ENCODE measurements around the gene S1PR5.

- TF ChIP-seq CTCF (conservative IDR thresholded peaks at IDR 0.05; ENCODE audit: low read depth in 2 of 2) (no peak; a peak in 1 of 4 replicates), POLR2AphosphoS5 (IDR thresholded peaks at IDR 0.05; ENCODE audit: low read depth) (no peak), EZH2 (IDR thresholded peaks at IDR 0.05; ENCODE audit: low read depth, unreplicated experiment) (no peak), EZH2phosphoT487 (IDR thresholded peaks at IDR 0.05; ENCODE audit: unreplicated experiment) (no peak), REST (IDR thresholded peaks at IDR 0.05; ENCODE audit: unreplicated experiment) (no peak), JUNB (IDR thresholded peaks at IDR 0.05; ENCODE audit: unreplicated experiment) (no peak), CREB1 (CRISPR knock-in tag; IDR thresholded peaks at IDR 0.05; ENCODE audit: low read depth) (no peak), ZNF331 (CRISPR knock-in tag; IDR thresholded peaks at IDR 0.05; ENCODE audit: low read depth) (no peak)
These were observed 38.8 kb downstream of the S1PR5 start for GRCh38 chr19:10478476-10478875.
